SK-N-SH (cell line): Measurements from ENCODE around the gene PIP4P1. TPM values are rescaled to one million over a fixed set of nuclear protein-coding genes. Genes with fewer than 3 reads are reported as not detected.
"Not testable (repeated sequence)": the region's sequence is repeated elsewhere in the genome, so short reads cannot be mapped to it uniquely, and the experiment has no call there.

Experiments
- CTCF ChIA-PET: fragments of 300-600, 350-600 bp; formaldehyde crosslinking; extraction: SDS; loops from one replicate; lab custom pipeline; 2021; lab: Yijun Ruan, JAX
- POLR2A ChIA-PET: fragments of 350-600 bp; sonication (Branson Sonifier 250); formaldehyde crosslinking; extraction: SDS; loops from one replicate; lab custom pipeline; 2020; ENCODE audit warnings: antibody characterized with exemption, inconsistent platforms; lab: Yijun Ruan, JAX
- DNase-seq: peaks from one replicate; pipeline ENCODE4 v3.0.0; 2012
- H2AFZ ChIP-seq: fragments of 200-600 bp; sonication (generic); 2 replicates; pipeline ENCODE4 v1.8.1; 2016; ENCODE audit warnings: antibody characterized with exemption, mild to moderate bottlenecking, low read depth
- H3F3A ChIP-seq: fragments of 200-600 bp; sonication (generic); replicated peaks from 2 replicates; pipeline ENCODE3; 2016; ENCODE audit warnings: antibody characterized with exemption, mild to moderate bottlenecking; ENCODE audit not compliant: insufficient read depth
- H3K27ac ChIP-seq, 2 experiments: fragments of 200-500 bp in 1 of 2; fragments of 200-600 bp in 1 of 2; sonication (Bioruptor generic) in 1 of 2; sonication (generic), shearing (Covaris generic) in 1 of 2; 2 replicates each; pipeline versions ENCODE4 v1.5.1 to v1.6.1; 2014 to 2016; ENCODE audit warnings: low read depth in 2 of 2, inconsistent platforms in 1 of 2, low read length in 1 of 2, mild to moderate bottlenecking in 1 of 2, mixed read lengths in 1 of 2
- H3K27me3 ChIP-seq: fragments of 200-600 bp; sonication (generic), shearing (Covaris generic); 2 replicates; pipeline ENCODE4 v1.6.1; 2016; ENCODE audit warnings: mixed run types; ENCODE audit not compliant: insufficient read depth
- H3K36me3 ChIP-seq, 2 experiments: fragments of 200-500 bp in 1 of 2; fragments of 200-600 bp in 1 of 2; sonication (Bioruptor generic) in 1 of 2; sonication (generic) in 1 of 2; replicated peaks in 1 of 2; 2 replicates each; pipeline versions ENCODE3 to v1.5.1; 2014 to 2016; ENCODE audit warnings: low read length in 1 of 2, mild to moderate bottlenecking in 1 of 2; ENCODE audit not compliant: insufficient read depth in 2 of 2, control insufficient read depth in 1 of 2
- H3K4me1 ChIP-seq, 2 experiments: fragments of 200-500 bp in 1 of 2; fragments of 200-600 bp in 1 of 2; sonication (Bioruptor generic) in 1 of 2; sonication (generic), shearing (Covaris generic) in 1 of 2; 2 replicates each; pipeline versions ENCODE4 v1.5.1 to v1.6.1; 2014 to 2016; ENCODE audit warnings: low read depth in 1 of 2, low read length in 1 of 2, mixed run types in 1 of 2; ENCODE audit not compliant: insufficient read depth in 2 of 2, control insufficient read depth in 1 of 2
- H3K4me2 ChIP-seq: fragments of 200-600 bp; sonication (generic), shearing (Covaris generic); 2 replicates; pipeline ENCODE4 v1.6.1; 2017; ENCODE audit warnings: mixed run types
- H3K4me3 ChIP-seq, 2 experiments: fragments of 200-500 bp in 1 of 2; fragments of 200-600 bp in 1 of 2; sonication (Bioruptor generic) in 1 of 2; sonication (generic), shearing (Covaris generic) in 1 of 2; 2 replicates each; pipeline versions ENCODE4 v1.5.1 to v1.8.1; 2014 to 2016; ENCODE audit warnings: low read depth in 2 of 2, inconsistent platforms in 1 of 2, low read length in 1 of 2, mild to moderate bottlenecking in 1 of 2, mixed read lengths in 1 of 2, moderate library complexity in 1 of 2
- H3K79me2 ChIP-seq: fragments of 200-600 bp; sonication (generic); 2 replicates; pipeline ENCODE4 v1.8.1; 2017; ENCODE audit warnings: mild to moderate bottlenecking; ENCODE audit not compliant: insufficient read depth
- H3K9ac ChIP-seq: fragments of 200-600 bp; sonication (generic); 2 replicates; pipeline ENCODE4 v1.6.1; 2017; ENCODE audit warnings: mixed run types
- H3K9me2 ChIP-seq: fragments of 200-600 bp; sonication (generic); 2 replicates; pipeline ENCODE4 v1.6.1; 2017; ENCODE audit warnings: mixed run types
- H3K9me3 ChIP-seq: fragments of 200-600 bp; sonication (generic); 2 replicates; pipeline ENCODE4 v1.6.1; 2017; ENCODE audit warnings: mixed run types, mild to moderate bottlenecking, moderate library complexity
- H4K20me1 ChIP-seq: fragments of 200-600 bp; sonication (generic); 2 replicates; pipeline ENCODE4 v1.6.1; 2017; ENCODE audit warnings: mild to moderate bottlenecking, mixed run types; ENCODE audit not compliant: insufficient read depth
- ELF1 ChIP-seq: IDR thresholded peaks from 2 replicates; pipeline ENCODE4 v1.4.0; 2012
- EP300 ChIP-seq, 2 experiments: IDR thresholded peaks; 2 replicates each; pipeline versions ENCODE4 v1.4.0 to v1.6.1; 2012; ENCODE audit warnings: borderline replicate concordance in 1 of 2, low read depth in 1 of 2, low read length in 1 of 2
- FOXJ3 ChIP-seq: sonication (generic); formaldehyde crosslinking; IDR thresholded peaks from 2 replicates; pipeline ENCODE4 v1.5.1; 2020; ENCODE audit warnings: mild to moderate bottlenecking, missing genetic modification reagents
- FOXM1 ChIP-seq: IDR thresholded peaks from 2 replicates; pipeline ENCODE4 v1.4.0; 2012; ENCODE audit warnings: low read depth, mild to moderate bottlenecking
- GABPA ChIP-seq: IDR thresholded peaks from 2 replicates; pipeline ENCODE4 v1.4.0; 2012; ENCODE audit warnings: low read depth, mild to moderate bottlenecking
- JUND ChIP-seq: IDR thresholded peaks from 2 replicates; pipeline ENCODE4 v1.4.0; 2012
- MAX ChIP-seq: IDR thresholded peaks from 2 replicates; pipeline ENCODE4 v1.4.0; 2012; ENCODE audit warnings: low read depth
- MEF2A ChIP-seq: IDR thresholded peaks from 2 replicates; pipeline ENCODE4 v1.4.0; 2012; ENCODE audit warnings: low read depth, borderline replicate concordance
- NFIC ChIP-seq: IDR thresholded peaks from 2 replicates; pipeline ENCODE4 v1.4.0; 2012; ENCODE audit warnings: borderline replicate concordance
- NRF1 ChIP-seq: IDR thresholded peaks from 2 replicates; pipeline ENCODE4 v1.6.1; 2012; ENCODE audit warnings: low read depth, mild to moderate bottlenecking, low read length
- RCOR1 ChIP-seq: fragments of 150-350 bp; IDR thresholded peaks from 2 replicates; pipeline ENCODE4 v1.6.1; 2017; ENCODE audit warnings: antibody characterized with exemption, low read length
- RFX5 ChIP-seq: IDR thresholded peaks from 2 replicates; pipeline ENCODE4 v1.6.1; 2012; ENCODE audit warnings: mild to moderate bottlenecking, improper control_type of control experiment, low read length
- RXRA ChIP-seq: IDR thresholded peaks from 2 replicates; pipeline ENCODE4 v1.4.0; 2012; ENCODE audit warnings: low read depth, mild to moderate bottlenecking, borderline replicate concordance
- SMC3 ChIP-seq: IDR thresholded peaks from 2 replicates; pipeline ENCODE4 v1.6.1; 2012; ENCODE audit warnings: low read depth, low read length, improper control_type of control experiment
- YY1 ChIP-seq: IDR thresholded peaks from 2 replicates; pipeline ENCODE4 v1.4.0; 2012; ENCODE audit warnings: low read depth, mild to moderate bottlenecking
- WGBS: methylation state at CpG from one replicate; pipeline ENCODE4 v1.1.6; 2017; ENCODE audit warnings: low lambda C conversion rate; 5-methylcytosine and 5-hydroxymethylcytosine counted together
- polyA plus RNA-seq, 3 experiments: library from polyadenylated mRNA; depleted of rRNA; stranded (reverse); fragments of >200 nt; gene quantifications; 2 replicates each; pipeline ENCODE4 v1.2.3, GENCODE V29; 2012

The PIP4P1 gene
- polyA plus RNA-seq, 1 of the 3 experiments (the other 2 are of a cell fraction) = 30.7 TPM

- H3F3A ChIP-seq, H3K4me3 ChIP-seq, H3K4me2 ChIP-seq, POLR2A ChIA-PET, H3K27ac ChIP-seq, H2AFZ ChIP-seq, H3K9ac ChIP-seq, H3K9me3 ChIP-seq, H4K20me1 ChIP-seq, H3K79me2 ChIP-seq, H3K4me1 ChIP-seq, H3K36me3 ChIP-seq, H3K9me2 ChIP-seq, CTCF ChIA-PET, DNase-seq: not testable (repeated sequence)
- peaks cover 24% of the 10 kb centered on the region; the same call in 1 of the 2 replicates for H3K27me3 ChIP-seq
- 27% methylated on average over 3 of the region's 3 CpGs for WGBS
These were observed 46.3 kb upstream of the PIP4P1 start for GRCh38 chr14:20507537-20507936.

- peaks cover 20% of the 10 kb centered on the region; the same call in 1 of the 2 replicates for H3K27me3 ChIP-seq
- H3K27ac ChIP-seq, H2AFZ ChIP-seq, H3K9ac ChIP-seq, H3K79me2 ChIP-seq, H3K4me3 ChIP-seq, POLR2A ChIA-PET, H3K9me3 ChIP-seq, H3F3A ChIP-seq, H3K36me3 ChIP-seq, H3K9me2 ChIP-seq, H3K4me2 ChIP-seq, CTCF ChIA-PET, DNase-seq, H3K4me1 ChIP-seq, H4K20me1 ChIP-seq: not testable (repeated sequence)
- WGBS = no CpG with 5 or more reads among the region's 30 CpGs
These were observed 45.5 kb upstream of the PIP4P1 start for GRCh38 chr14:20506752-20507151.

- H3K4me3 ChIP-seq, DNase-seq, H3K36me3 ChIP-seq, H3K27ac ChIP-seq, H3K9me3 ChIP-seq, H3K79me2 ChIP-seq, H2AFZ ChIP-seq, H3K4me2 ChIP-seq, H4K20me1 ChIP-seq, CTCF ChIA-PET, H3K4me1 ChIP-seq, H3F3A ChIP-seq, H3K9me2 ChIP-seq, H3K9ac ChIP-seq, POLR2A ChIA-PET: not testable (repeated sequence)
- peaks cover 20% of the 10 kb centered on the region; the same call in 1 of the 2 replicates for H3K27me3 ChIP-seq
- no CpG with 5 or more reads among the region's 30 CpGs for WGBS
These were observed 45.0 kb upstream of the PIP4P1 start for GRCh38 chr14:20506276-20506675.

GRCh38 chr14:20503898-20504297, 42.7 kb upstream of the PIP4P1 start:
- Histone ChIP-seq H3K4me3 (no peak overlapping the region), H3K27me3 (peaks cover 7% of the 10 kb centered on the region; the same call in 1 of the 2 replicates), H3K4me2 (no peak overlapping the region), H3K79me2 (no peaks in the 10 kb centered on the region), H3K9me2 (no peaks in the 10 kb centered on the region), H3K9me3 (no peaks in the 10 kb centered on the region), H3K9ac (no peak overlapping the region), H2AFZ (no peak overlapping the region), H3K36me3 (no peaks in the 10 kb centered on the region), H3F3A (peaks cover 3% of the 10 kb centered on the region), H3K27ac (no peak overlapping the region), H4K20me1 (no peaks in the 10 kb centered on the region), H3K4me1 (no peaks in the 10 kb centered on the region)
- ChIA-PET CTCF (no interaction called here), POLR2A (no interaction called here)
- WGBS = 10% methylated on average over 6 of the region's 6 CpGs
- DNase-seq = no peak
- no peak for TF ChIP-seq YY1
- TF ChIP-seq NFIC = no peak
- TF ChIP-seq RXRA = no peak
- TF ChIP-seq MEF2A = no peak
- TF ChIP-seq MAX = no peak
- no peak for TF ChIP-seq RCOR1
- TF ChIP-seq ELF1 = no peak
- no peak for TF ChIP-seq NRF1
- TF ChIP-seq JUND = no peak
- TF ChIP-seq GABPA = no peak
- TF ChIP-seq SMC3 = no peak
- TF ChIP-seq FOXJ3 (CRISPR knock-in tag) = no peak
- no peak for TF ChIP-seq RFX5
- TF ChIP-seq FOXM1 = no peak
- TF ChIP-seq EP300 (IDR thresholded peaks at IDR 0.05; ENCODE audit: borderline replicate concordance in 1 of 2, low read depth in 1 of 2, low read length in 1 of 2) = no peak
